Testis (tissue), 3 donors: ENCODE results near the gene IGSF9. TPM values are rescaled to one million over a fixed set of nuclear protein-coding genes. Genes with fewer than 3 reads are reported as not detected.

Experiments used
- DNase-seq: peaks from one replicate; pipeline ENCODE4 v3.0.0-alpha.2; 2019
- H3K27ac ChIP-seq, 2 donors: fragments of 200-600 bp; sonication (generic); one replicate each; pipeline ENCODE4 v1.5.1; 2019
- H3K27me3 ChIP-seq: fragments of 200-600 bp; sonication (generic); one replicate; pipeline ENCODE4 v1.5.1; 2019
- H3K36me3 ChIP-seq: fragments of 200-600 bp; sonication (generic); one replicate; pipeline ENCODE4 v1.5.1; 2017; ENCODE audit warnings: low read depth; ENCODE audit errors: missing control alignments
- H3K4me1 ChIP-seq: fragments of 200-600 bp; sonication (generic); one replicate; pipeline ENCODE4 v1.5.1; 2019
- H3K4me3 ChIP-seq, 2 donors: fragments of 200-600 bp; sonication (generic); one replicate each; pipeline ENCODE4 v1.5.1; 2017 to 2019
- H3K9me3 ChIP-seq: fragments of 200-600 bp; sonication (generic); one replicate; pipeline ENCODE4 v1.5.1; 2017
- POLR2A ChIP-seq: fragments of 450-650 bp; IDR thresholded peaks from one replicate; pipeline ENCODE4 v1.6.1; 2017; ENCODE audit warnings: antibody characterized with exemption, mild to moderate bottlenecking, moderate library complexity
- WGBS, 2 donors: methylation state at CpG; one replicate each; pipeline ENCODE4 v1.1.5; 2018; 5-methylcytosine and 5-hydroxymethylcytosine counted together
- intact Hi-C: fragments of 100-400 bp; cut with DNase I; formaldehyde crosslinking; loops from one replicate; pipeline ENCODE4 v1.15.1; 2023; ENCODE audit warnings: low total_unique reads
- polyA plus RNA-seq: library from polyadenylated mRNA; stranded (reverse); fragments of 350-450 nt; fragmentation: Illumina TruSeq; extraction: RNeasy Lipid Tissue Mini Kit (QIAGEN cat#74804); gene quantifications from one replicate; pipeline ENCODE4 v1.2.3, GENCODE V29; 2014; ENCODE audit warnings: low read depth, low replicate concordance; ENCODE audit not compliant: insufficient read depth
- total RNA-seq, 2 donors: library from RNA; depleted of rRNA; stranded (reverse); fragments of >200 nt; gene quantifications; one replicate each; pipeline ENCODE4 v1.2.3, GENCODE V29; 2016
- TF ChIP-seq, protein P1 (sequence below), 3 experiments: fragments of 450-650 bp in 2 of 3; fragments of 200-600 bp in 1 of 3; sonication (generic) in 1 of 3; IDR thresholded peaks; one replicate each; pipeline ENCODE4 v1.5.1; 2016 to 2019; ENCODE audit warnings: antibody characterized with exemption in 3 of 3, mild to moderate bottlenecking in 2 of 3, moderate library complexity in 1 of 3

Gene IGSF9
- total and polyA plus RNA-seq, 3 donors from 2014 or later, result 4.8 to 10.2 (median 7.9) TPM

DNA sequence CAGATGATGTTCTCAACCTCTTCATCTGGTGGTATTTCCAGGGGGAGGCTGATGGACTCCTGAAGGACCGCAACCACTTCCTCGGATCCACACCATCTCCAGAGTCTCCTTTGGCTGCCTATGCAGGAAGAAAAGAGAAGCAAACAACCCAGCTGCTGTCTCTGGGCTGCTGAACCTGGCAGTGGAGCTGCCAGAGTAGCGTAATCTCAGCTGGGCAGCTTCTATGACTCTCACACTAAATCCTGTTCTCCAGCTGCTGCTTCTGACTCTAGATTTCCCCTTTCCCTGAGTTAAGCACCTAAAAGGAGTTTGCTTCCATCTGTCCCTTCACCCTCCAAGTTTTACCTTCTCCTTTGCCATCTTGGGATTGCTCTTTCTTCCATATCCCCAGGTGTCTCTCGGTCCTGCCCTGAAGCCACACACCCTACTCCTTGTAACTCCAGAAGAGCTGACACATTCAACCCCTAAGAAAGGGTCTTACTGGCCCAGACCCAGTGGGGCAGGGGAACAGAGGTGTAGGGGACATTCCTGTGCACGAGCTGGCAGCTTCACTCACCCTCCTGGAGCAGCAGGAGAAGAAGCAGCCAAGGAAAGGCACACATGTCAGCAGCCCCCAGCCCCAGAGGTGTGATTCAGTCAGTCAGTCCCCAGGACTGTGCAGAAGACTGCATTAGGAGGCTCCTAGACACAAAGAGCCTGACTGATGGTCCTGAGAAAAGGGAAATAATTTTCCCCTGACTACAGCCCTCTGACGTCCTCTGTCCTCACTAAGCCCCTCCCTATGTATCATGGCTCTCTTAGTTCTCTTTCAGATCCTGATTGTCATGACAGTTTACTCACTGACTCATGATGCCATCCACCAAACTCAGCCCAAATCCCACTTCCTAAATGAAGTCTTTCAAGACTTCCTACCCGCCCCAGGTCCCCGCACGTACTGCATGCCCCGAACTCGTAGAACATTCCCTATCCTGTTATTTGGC, 8.4 kb upstream of the IGSF9 start, which contains the start of gene SLAMF9:
TSS of gene SLAMF9 (minus strand) at position 702 of the 980 bp plus-strand sequence. CDS start at position 602, 100 bp downstream.
- no peak within 1 kb of the TSS for H3K4me3 ChIP-seq
- H3K4me1 ChIP-seq, result no peaks in the 10 kb centered on the region
- no peak within 1 kb of the TSS for H3K27ac ChIP-seq
- no peaks in the 10 kb centered on the region for H3K9me3 ChIP-seq
- WGBS, 2 donors, result 80 to 82% methylated on average over 11 of the region's 11 CpGs
- DNase-seq, result no peak
- H3K36me3 ChIP-seq, result no peaks in the 10 kb centered on the region
- intact Hi-C loops, result no loop called here
- no peak for TF ChIP-seq POLR2A
- TF ChIP-seq, protein P1, sequence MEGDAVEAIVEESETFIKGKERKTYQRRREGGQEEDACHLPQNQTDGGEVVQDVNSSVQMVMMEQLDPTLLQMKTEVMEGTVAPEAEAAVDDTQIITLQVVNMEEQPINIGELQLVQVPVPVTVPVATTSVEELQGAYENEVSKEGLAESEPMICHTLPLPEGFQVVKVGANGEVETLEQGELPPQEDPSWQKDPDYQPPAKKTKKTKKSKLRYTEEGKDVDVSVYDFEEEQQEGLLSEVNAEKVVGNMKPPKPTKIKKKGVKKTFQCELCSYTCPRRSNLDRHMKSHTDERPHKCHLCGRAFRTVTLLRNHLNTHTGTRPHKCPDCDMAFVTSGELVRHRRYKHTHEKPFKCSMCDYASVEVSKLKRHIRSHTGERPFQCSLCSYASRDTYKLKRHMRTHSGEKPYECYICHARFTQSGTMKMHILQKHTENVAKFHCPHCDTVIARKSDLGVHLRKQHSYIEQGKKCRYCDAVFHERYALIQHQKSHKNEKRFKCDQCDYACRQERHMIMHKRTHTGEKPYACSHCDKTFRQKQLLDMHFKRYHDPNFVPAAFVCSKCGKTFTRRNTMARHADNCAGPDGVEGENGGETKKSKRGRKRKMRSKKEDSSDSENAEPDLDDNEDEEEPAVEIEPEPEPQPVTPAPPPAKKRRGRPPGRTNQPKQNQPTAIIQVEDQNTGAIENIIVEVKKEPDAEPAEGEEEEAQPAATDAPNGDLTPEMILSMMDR (IDR thresholded peaks at IDR 0.05), result no peak
- H3K27me3 ChIP-seq, result no peaks in the 10 kb centered on the region

GRCh38 chr1:159952932-159953331, 7.5 kb upstream of the IGSF9 start:
- no peaks in the 10 kb centered on the region for H3K4me1 ChIP-seq
- no peak overlapping the region for H3K4me3 ChIP-seq
- TF ChIP-seq, protein P1 (IDR thresholded peaks at IDR 0.05), result no peak
- no peak for TF ChIP-seq POLR2A
- no peaks in the 10 kb centered on the region for H3K9me3 ChIP-seq
- 89 to 94% methylated on average over 4 to 5 of the region's 5 CpGs for WGBS, 2 donors
- intact Hi-C loops, result no loop called here
- no peak overlapping the region for H3K27ac ChIP-seq
- H3K27me3 ChIP-seq, result no peaks in the 10 kb centered on the region
- H3K36me3 ChIP-seq, result no peaks in the 10 kb centered on the region
- no peak for DNase-seq

GRCh38 chr1:159951551-159951950, 6.1 kb upstream of the IGSF9 start:
- WGBS, 2 donors, result 73 to 100% methylated on average over 1 of the region's 1 CpG
- no peak overlapping the region for H3K27ac ChIP-seq
- no peaks in the 10 kb centered on the region for H3K36me3 ChIP-seq
- no peaks in the 10 kb centered on the region for H3K4me1 ChIP-seq
- H3K4me3 ChIP-seq, result no peak overlapping the region
- TF ChIP-seq POLR2A, result no peak
- TF ChIP-seq, protein P1 (IDR thresholded peaks at IDR 0.05), result no peak
- H3K27me3 ChIP-seq, result no peaks in the 10 kb centered on the region
- no peak for DNase-seq
- H3K9me3 ChIP-seq, result no peaks in the 10 kb centered on the region
- intact Hi-C loops, result no loop called here

DNA sequence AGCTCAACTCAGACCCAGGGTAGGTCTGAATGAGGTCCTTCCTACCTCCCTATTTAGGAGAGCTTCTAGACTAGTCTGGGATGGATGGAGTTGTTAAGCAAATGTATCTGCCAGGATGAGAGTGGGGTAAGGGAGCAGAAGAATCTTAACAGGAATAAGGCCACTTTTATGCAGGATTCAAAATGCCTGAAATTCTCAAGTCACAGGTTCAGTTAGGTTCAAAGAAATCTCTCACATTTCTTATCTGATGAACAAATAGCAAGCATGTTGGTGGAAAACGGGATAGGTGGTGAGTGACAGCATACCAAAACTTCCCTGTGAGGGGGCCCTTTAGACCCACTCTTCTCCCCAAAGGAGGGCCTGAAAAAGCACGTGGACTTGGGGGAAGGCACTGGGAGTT, 5.6 kb upstream of the IGSF9 start:
- TF ChIP-seq POLR2A, result no peak
- TF ChIP-seq, protein P1 (IDR thresholded peaks at IDR 0.05), result no peak
- Histone ChIP-seq H3K4me3 (no peak overlapping the region), H3K36me3 (no peaks in the 10 kb centered on the region), H3K4me1 (no peaks in the 10 kb centered on the region), H3K27me3 (no peaks in the 10 kb centered on the region), H3K9me3 (no peaks in the 10 kb centered on the region), H3K27ac (no peak overlapping the region)
- intact Hi-C loops, result no loop called here
- WGBS, 2 donors, result 61 to 66% methylated on average over 2 of the region's 2 CpGs
- DNase-seq, result no peak
